ENCODE results near the gene IL17RE. TPM values are rescaled to one million over a fixed set of nuclear protein-coding genes. Genes with fewer than 3 reads are reported as not detected.

IL17RE gene
- total and polyA plus RNA-seq, 2 of the 13 experiments (the other 11 are each of a cell fraction or from before 2014, with no cell fraction given): 14.5 to 24.1 TPM

GRCh38 chr3:9902372-9903237, at the start of gene IL17RE (continued):
- TF ChIP-seq PBX3 (CRISPR knock-in tag; IDR thresholded peaks at IDR 0.05; ENCODE audit: borderline replicate concordance) (no peak), SRSF4 (IDR thresholded peaks at IDR 0.05; ENCODE audit: low read depth, low read length, poor library complexity, severe bottlenecking) (no peak), MED8 (CRISPR knock-in tag; IDR thresholded peaks at IDR 0.05; ENCODE audit: insufficient replicate concordance) (peak; percentile 45), SALL1 (CRISPR knock-in tag; IDR thresholded peaks at IDR 0.05) (peak; percentile 49), RAD21 (CRISPR knock-in tag; IDR thresholded peaks at IDR 0.05) (no peak), ZHX1 (CRISPR knock-in tag; IDR thresholded peaks at IDR 0.05; ENCODE audit: low read depth) (no peak), ZNF841 (CRISPR knock-in tag; IDR thresholded peaks at IDR 0.05; ENCODE audit: borderline replicate concordance) (no peak), NCOA1 (CRISPR knock-in tag; IDR thresholded peaks at IDR 0.05) (peak; percentile 75; the same call in 1 of the 2 replicates), ZFP36L1 (CRISPR knock-in tag; IDR thresholded peaks at IDR 0.05) (no peak), ZNF781 (CRISPR knock-in tag; IDR thresholded peaks at IDR 0.05; ENCODE audit: borderline replicate concordance, not compliant biosample characterization) (no peak), HDAC1 (CRISPR knock-in tag; IDR thresholded peaks at IDR 0.05) (peak; percentile 53), WIZ (CRISPR knock-in tag; IDR thresholded peaks at IDR 0.05) (no peak), ZNF543 (CRISPR knock-in tag; IDR thresholded peaks at IDR 0.05) (no peak)
- TF ChIP-seq, protein P1, sequence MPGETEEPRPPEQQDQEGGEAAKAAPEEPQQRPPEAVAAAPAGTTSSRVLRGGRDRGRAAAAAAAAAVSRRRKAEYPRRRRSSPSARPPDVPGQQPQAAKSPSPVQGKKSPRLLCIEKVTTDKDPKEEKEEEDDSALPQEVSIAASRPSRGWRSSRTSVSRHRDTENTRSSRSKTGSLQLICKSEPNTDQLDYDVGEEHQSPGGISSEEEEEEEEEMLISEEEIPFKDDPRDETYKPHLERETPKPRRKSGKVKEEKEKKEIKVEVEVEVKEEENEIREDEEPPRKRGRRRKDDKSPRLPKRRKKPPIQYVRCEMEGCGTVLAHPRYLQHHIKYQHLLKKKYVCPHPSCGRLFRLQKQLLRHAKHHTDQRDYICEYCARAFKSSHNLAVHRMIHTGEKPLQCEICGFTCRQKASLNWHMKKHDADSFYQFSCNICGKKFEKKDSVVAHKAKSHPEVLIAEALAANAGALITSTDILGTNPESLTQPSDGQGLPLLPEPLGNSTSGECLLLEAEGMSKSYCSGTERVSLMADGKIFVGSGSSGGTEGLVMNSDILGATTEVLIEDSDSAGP (CRISPR knock-in tag; IDR thresholded peaks at IDR 0.05; ENCODE audit: borderline replicate concordance): peak; percentile 60; the same call in 1 of the 2 replicates
- TF ChIP-seq, protein P2, sequence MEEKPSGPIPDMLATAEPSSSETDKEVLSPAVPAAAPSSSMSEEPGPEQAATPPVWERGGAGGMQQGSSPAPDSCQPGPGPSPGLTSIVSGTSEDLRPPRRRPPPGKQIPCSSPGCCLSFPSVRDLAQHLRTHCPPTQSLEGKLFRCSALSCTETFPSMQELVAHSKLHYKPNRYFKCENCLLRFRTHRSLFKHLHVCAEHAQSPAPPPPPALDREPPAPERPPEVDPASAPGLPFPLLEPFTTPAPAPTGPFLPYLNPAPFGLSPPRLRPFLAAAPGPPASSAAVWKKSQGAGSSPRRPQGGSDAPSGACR (CRISPR knock-in tag; IDR thresholded peaks at IDR 0.05): 0 out of 2 replicates have a peak, but pooled peaks have one; percentile 61

Data from HepG2 (cell line).